HG02759 (cell line): ENCODE data around the gene PLN.
A peak's percentile ranks its signal among the peaks of the same experiment; 100 is the strongest.

Experiments used
- ATAC-seq: cut with Tn5 transposase; IDR thresholded peaks from one replicate; pipeline ENCODE4 v1.9.1; 2021; ENCODE audit warnings: mild to moderate bottlenecking, moderate library complexity; ENCODE audit not compliant: unreplicated experiment

The PLN gene

GRCh38 chr6:118577972-118578371 is 29.9 kb downstream of the PLN start:
- ATAC-seq: no peak

GRCh38 chr6:118578617-118579016 is 30.5 kb downstream of the PLN start:
- no peak for ATAC-seq

GRCh38 chr6:118579786-118580185 is 31.7 kb downstream of the PLN start:
- ATAC-seq: no peak

- peak; percentile 84 for ATAC-seq
These were observed 32.7 kb downstream of the PLN start for GRCh38 chr6:118580585-118581419.

- no peak for ATAC-seq
These were observed 33.4 kb downstream of the PLN start for GRCh38 chr6:118581489-118581959.

- ATAC-seq: no peak
These were observed 36.8 kb downstream of the PLN start for GRCh38 chr6:118584911-118585310.

- ATAC-seq: no peak
These were observed 38.8 kb downstream of the PLN start for GRCh38 chr6:118586746-118587485.

- no peak for ATAC-seq
These were observed 40.5 kb downstream of the PLN start for GRCh38 chr6:118588626-118589025.

GRCh38 chr6:118589186-118589585 is 41.1 kb downstream of the PLN start:
- no peak for ATAC-seq

GRCh38 chr6:118589649-118590365 is 41.7 kb downstream of the PLN start:
- ATAC-seq: no peak

- no peak for ATAC-seq
These were observed 43.8 kb downstream of the PLN start for GRCh38 chr6:118591897-118592296.

GRCh38 chr6:118594877-118595276 is 46.8 kb downstream of the PLN start:
- no peak for ATAC-seq

GRCh38 chr6:118596774-118597320 is 48.8 kb downstream of the PLN start:
- no peak for ATAC-seq

- no peak for ATAC-seq
These were observed 49.5 kb downstream of the PLN start for GRCh38 chr6:118597636-118598035.

- ATAC-seq: no peak
These were observed 50.2 kb downstream of the PLN start for GRCh38 chr6:118598324-118598723.

GRCh38 chr6:118602300-118602699 is 54.2 kb downstream of the PLN start:
- no peak for ATAC-seq

GRCh38 chr6:118603372-118603771 is 55.3 kb downstream of the PLN start:
- ATAC-seq: no peak

- ATAC-seq: no peak
These were observed 58.2 kb downstream of the PLN start for GRCh38 chr6:118606268-118606667.

- ATAC-seq: no peak
These were observed 58.8 kb downstream of the PLN start for GRCh38 chr6:118606858-118607257.
